BE2C (cell line): ENCODE measurements around the gene VPS39. TPM values are rescaled to one million over a fixed set of nuclear protein-coding genes. Genes with fewer than 3 reads are reported as not detected.
A peak's percentile ranks its signal among the peaks of the same experiment; 100 is the strongest.

Experiments
- DNase-seq: peaks from one replicate; pipeline ENCODE4 v3.0.0-alpha.2; 2020
- H3K27me3 ChIP-seq: fragments of 250-450 bp; sonication (Bioruptor Pico); 2 replicates; pipeline ENCODE4 v1.5.1; 2020; ENCODE audit warnings: mild to moderate bottlenecking
- H3K36me3 ChIP-seq: fragments of 250-450 bp; sonication (Bioruptor Pico); 2 replicates; pipeline ENCODE4 v1.5.1; 2020; ENCODE audit warnings: mild to moderate bottlenecking
- H3K4me1 ChIP-seq: fragments of 250-450 bp; sonication (Bioruptor Pico); 2 replicates; pipeline ENCODE4 v1.5.1; 2020
- H3K4me3 ChIP-seq: 2 replicates; pipeline ENCODE4 v1.5.1; 2011; ENCODE audit warnings: low read depth, low read length
- H3K9me3 ChIP-seq: fragments of 250-450 bp; sonication (Bioruptor Pico); 2 replicates; pipeline ENCODE4 v1.5.1; 2020
- CTCF ChIP-seq: IDR thresholded peaks from 2 replicates; pipeline ENCODE4 v1.5.1; 2012; ENCODE audit warnings: mild to moderate bottlenecking, low read depth, low read length
- polyA plus RNA-seq: library from polyadenylated mRNA; unstranded; fragments of >200 nt; gene quantifications from one replicate; pipeline ENCODE4 v1.2.1, GENCODE V29; 2012; ENCODE audit warnings: low read depth, missing spikeins; ENCODE audit not compliant: insufficient read length, insufficient read depth

VPS39 gene, protein sequence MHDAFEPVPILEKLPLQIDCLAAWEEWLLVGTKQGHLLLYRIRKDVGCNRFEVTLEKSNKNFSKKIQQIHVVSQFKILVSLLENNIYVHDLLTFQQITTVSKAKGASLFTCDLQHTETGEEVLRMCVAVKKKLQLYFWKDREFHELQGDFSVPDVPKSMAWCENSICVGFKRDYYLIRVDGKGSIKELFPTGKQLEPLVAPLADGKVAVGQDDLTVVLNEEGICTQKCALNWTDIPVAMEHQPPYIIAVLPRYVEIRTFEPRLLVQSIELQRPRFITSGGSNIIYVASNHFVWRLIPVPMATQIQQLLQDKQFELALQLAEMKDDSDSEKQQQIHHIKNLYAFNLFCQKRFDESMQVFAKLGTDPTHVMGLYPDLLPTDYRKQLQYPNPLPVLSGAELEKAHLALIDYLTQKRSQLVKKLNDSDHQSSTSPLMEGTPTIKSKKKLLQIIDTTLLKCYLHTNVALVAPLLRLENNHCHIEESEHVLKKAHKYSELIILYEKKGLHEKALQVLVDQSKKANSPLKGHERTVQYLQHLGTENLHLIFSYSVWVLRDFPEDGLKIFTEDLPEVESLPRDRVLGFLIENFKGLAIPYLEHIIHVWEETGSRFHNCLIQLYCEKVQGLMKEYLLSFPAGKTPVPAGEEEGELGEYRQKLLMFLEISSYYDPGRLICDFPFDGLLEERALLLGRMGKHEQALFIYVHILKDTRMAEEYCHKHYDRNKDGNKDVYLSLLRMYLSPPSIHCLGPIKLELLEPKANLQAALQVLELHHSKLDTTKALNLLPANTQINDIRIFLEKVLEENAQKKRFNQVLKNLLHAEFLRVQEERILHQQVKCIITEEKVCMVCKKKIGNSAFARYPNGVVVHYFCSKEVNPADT
- polyA plus RNA-seq: 35.5 TPM

DNA sequence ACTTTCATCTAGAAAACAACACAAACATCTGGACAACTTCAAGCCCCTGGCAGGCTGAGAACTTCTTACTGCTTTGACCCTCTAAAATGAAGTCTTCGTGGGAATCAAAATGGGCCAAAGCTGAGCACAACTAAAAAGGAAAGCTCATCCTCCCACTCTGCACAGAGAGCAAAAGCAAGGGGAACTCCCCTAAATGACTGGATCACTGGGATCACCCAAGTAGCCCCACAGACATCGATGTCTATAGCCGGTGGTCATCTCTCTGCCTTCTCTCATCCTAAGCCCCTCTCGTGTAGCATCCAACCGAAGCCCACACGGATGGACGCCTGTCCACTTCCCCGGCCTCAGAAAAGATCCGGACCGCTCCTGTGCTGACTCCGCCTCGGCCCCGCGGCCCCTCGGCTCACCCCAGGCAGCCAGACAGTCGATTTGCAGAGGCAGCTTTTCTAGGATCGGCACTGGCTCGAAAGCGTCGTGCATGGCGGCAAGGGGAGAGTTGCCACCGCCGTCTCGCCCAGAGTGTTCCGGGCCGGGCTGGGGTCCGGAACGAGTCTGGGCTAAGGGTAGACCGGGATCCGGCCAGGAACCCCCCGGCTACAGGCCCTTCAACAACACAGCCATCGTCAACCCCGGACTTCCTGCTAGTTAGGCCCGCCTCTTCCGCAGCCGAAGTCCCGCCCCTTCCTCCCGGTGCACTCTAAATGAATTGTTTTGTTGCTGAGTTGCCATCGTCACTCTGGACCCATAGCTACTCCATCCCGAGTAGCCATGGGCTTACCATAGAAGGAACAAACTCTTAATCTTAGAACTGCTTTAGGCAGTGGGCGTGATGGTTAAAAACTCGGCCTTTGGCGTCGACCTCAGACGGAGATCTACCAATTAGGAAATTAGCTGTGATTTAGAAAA is at the start of gene VPS39:
TSS of gene VPS39 (minus strand) at position 631 of the 906 bp plus-strand sequence. CDS start at position 480, 151 bp downstream.
- H3K4me1 ChIP-seq: no peaks in the 10 kb centered on the region; the same call in 1 of the 2 replicates
- peak; percentile 89 for DNase-seq
- no peaks in the 10 kb centered on the region for H3K27me3 ChIP-seq
- H3K4me3 ChIP-seq: peak within 1 kb of the TSS; percentile 90
- no peaks in the 10 kb centered on the region for H3K9me3 ChIP-seq
- no peak for TF ChIP-seq CTCF
- H3K36me3 ChIP-seq: peaks cover 9% of the 10 kb centered on the region

DNA sequence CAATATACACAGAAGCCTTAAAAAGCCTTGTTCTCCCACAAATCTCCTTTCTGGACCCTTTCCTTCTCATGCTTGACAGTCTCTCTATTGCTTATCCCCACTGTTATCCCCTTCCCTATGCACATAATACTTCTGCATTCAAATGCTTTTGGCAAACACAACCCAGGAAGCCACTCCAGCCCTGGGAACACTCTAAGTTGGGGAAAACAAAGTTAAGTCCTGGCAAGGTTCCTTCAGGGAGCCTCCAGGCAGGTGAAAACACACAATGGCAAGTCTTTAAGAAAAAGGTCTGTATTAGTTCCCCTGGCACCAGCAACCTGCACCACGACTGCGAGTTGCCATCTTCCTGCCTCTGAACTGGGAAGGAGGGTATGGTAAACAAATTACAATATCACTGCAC is 45.2 kb upstream of the VPS39 start:
- H3K27me3 ChIP-seq: no peaks in the 10 kb centered on the region

DNA sequence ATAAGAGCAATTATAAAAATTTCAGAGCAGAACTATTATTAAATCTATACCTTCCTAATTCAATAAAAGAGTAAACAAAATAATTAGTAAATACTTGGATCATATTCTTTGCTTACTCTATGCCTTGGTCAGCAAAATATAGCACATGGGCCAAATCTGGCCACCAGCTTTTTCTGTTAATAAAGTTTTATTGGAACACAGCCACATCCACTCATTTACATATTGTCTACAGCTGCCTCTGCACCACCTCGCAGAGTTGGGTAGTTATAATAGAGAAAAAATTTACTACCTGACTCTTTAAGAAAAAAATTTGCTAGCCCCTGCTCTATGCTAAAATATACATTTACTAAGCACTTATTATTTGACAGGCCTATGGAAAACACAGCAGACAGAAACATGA is 32.7 kb upstream of the VPS39 start:
- H3K36me3 ChIP-seq: peaks cover 35% of the 10 kb centered on the region
- H3K9me3 ChIP-seq: no peaks in the 10 kb centered on the region; the same call in 1 of the 2 replicates
- no peaks in the 10 kb centered on the region for H3K27me3 ChIP-seq
- no peaks in the 10 kb centered on the region for H3K4me1 ChIP-seq
- TF ChIP-seq CTCF: no peak
- no peak for DNase-seq
- no peak overlapping the region for H3K4me3 ChIP-seq

More for the DNA sequence above, 45.2 kb upstream of the VPS39 start:
- TF ChIP-seq CTCF: no peak
- no peaks in the 10 kb centered on the region for H3K4me1 ChIP-seq
- H3K9me3 ChIP-seq: peaks cover 4% of the 10 kb centered on the region; the same call in 1 of the 2 replicates
- no peak overlapping the region for H3K4me3 ChIP-seq
- DNase-seq: no peak
- H3K36me3 ChIP-seq: peaks cover 29% of the 10 kb centered on the region

DNA sequence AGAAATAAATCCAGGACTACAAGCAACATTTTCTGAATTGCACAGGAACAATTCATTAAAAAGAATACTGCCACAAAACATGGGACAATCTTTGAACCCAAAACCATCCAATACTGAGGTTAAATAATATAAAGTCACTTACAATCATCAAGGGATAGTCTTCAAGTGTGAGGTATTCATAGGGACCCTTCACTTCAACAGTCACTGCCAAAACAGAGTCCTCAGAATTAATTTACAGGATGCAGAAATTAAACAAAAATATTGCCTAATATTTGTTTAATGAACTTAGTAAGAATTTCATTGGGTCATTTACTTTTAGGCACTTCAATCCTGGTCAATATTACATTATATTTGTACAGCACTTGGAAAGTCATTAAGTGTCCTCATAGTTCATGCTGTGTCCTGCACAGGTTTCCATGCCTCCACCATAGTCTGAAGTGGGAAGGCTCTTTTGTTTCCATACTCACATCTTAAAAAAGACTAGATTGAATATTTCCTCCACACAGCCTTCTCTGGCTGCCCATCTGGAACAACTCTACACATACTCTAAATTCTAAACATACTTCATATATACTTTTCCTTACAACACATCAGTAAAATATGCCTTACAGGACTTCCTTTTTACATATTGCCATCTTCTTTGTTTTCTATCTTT is 31.6 kb upstream of the VPS39 start:
- no peak for TF ChIP-seq CTCF
- Histone ChIP-seq H3K36me3 (peaks cover 47% of the 10 kb centered on the region), H3K27me3 (no peaks in the 10 kb centered on the region), H3K4me3 (no peak overlapping the region), H3K4me1 (no peaks in the 10 kb centered on the region), H3K9me3 (no peaks in the 10 kb centered on the region; the same call in 1 of the 2 replicates)
- DNase-seq: no peak

GRCh38 chr15:42233107-42233506 is 25.0 kb upstream of the VPS39 start:
- Histone ChIP-seq H3K27me3 (no peaks in the 10 kb centered on the region), H3K4me1 (no peaks in the 10 kb centered on the region), H3K4me3 (no peak overlapping the region), H3K36me3 (peaks cover 61% of the 10 kb centered on the region), H3K9me3 (no peaks in the 10 kb centered on the region; the same call in 1 of the 2 replicates)
- DNase-seq: no peak
- TF ChIP-seq CTCF: no peak
